Adipose tissue (tissue), 3 donors: Measurements from ENCODE around the gene SLC16A10. TPM values are rescaled to one million over a fixed set of nuclear protein-coding genes. Genes with fewer than 3 reads are reported as not detected.
"Not testable (repeated sequence)": the region's sequence is repeated elsewhere in the genome, so short reads cannot be mapped to it uniquely, and the experiment has no call there.

Experiments used
- H3K27ac ChIP-seq: one replicate; pipeline ENCODE4 v1.5.1; 2013; ENCODE audit warnings: low read depth, low read length
- WGBS, 3 donors: extraction: QIAGEN DNeasy Blood & Tissue Kit; methylation state at CpG; one replicate each; pipeline ENCODE4 v1.1.7; 2013; 5-methylcytosine and 5-hydroxymethylcytosine counted together
- polyA plus RNA-seq, 3 donors: library from polyadenylated mRNA; stranded (reverse); fragments of 200-250 nt; gene quantifications; one replicate each; pipeline ENCODE4 v1.2.3, GENCODE V29; 2013
- donor health status: healthy with polysubstance abuse.
- donor health status: Bipolar disorder and iron deficiency.
- donor health status: healthy.

SLC16A10 gene
- polyA plus RNA-seq, 3 donors: 2.4 to 11.1 (median 3.4) TPM

- WGBS, 3 donors: 77 to 90% (median 86%) methylated on average over 4 of the region's 4 CpGs
- H3K27ac ChIP-seq: no peak overlapping the region
These were observed 34.6 kb downstream of the SLC16A10 start for GRCh38 chr6:111121789-111122350.

GRCh38 chr6:111122458-111123286, 35.4 kb downstream of the SLC16A10 start:
- H3K27ac ChIP-seq: no peak overlapping the region
- WGBS, 3 donors: 33 to 59% (median 53%) methylated on average over 7 of the region's 7 CpGs

GRCh38 chr6:111124406-111124805, 37.1 kb downstream of the SLC16A10 start:
- WGBS, 3 donors: 52 to 90% (median 85%) methylated on average over 4 of the region's 4 CpGs
- H3K27ac ChIP-seq: no peak overlapping the region

- H3K27ac ChIP-seq: no peak overlapping the region
- 29 to 67% (median 63%) methylated on average over 1 of the region's 1 CpG for WGBS, 3 donors
These were observed 41.7 kb downstream of the SLC16A10 start for GRCh38 chr6:111129013-111129412.

GRCh38 chr6:111131018-111131417, 43.7 kb downstream of the SLC16A10 start:
- 94 to 96% (median 94%) methylated on average over 10 to 11 of the region's 11 CpGs for WGBS, 3 donors
- H3K27ac ChIP-seq: not testable (repeated sequence)

- H3K27ac ChIP-seq: not testable (repeated sequence)
- 23 to 48% (median 45%) methylated on average over 2 of the region's 2 CpGs for WGBS, 3 donors
These were observed 45.4 kb downstream of the SLC16A10 start for GRCh38 chr6:111132669-111133068.

GRCh38 chr6:111134236-111134869, 47.0 kb downstream of the SLC16A10 start:
- 39 to 90% (median 84%) methylated on average over 6 of the region's 6 CpGs for WGBS, 3 donors
- H3K27ac ChIP-seq: not testable (repeated sequence)

- 77 to 93% (median 80%) methylated on average over 14 of the region's 14 CpGs for WGBS, 3 donors
These were observed 50.3 kb downstream of the SLC16A10 start for GRCh38 chr6:111137489-111138093.

GRCh38 chr6:111147440-111147839, 60.1 kb downstream of the SLC16A10 start:
- no peak overlapping the region for H3K27ac ChIP-seq
- WGBS, 3 donors: 62 to 72% (median 67%) methylated on average over 3 of the region's 3 CpGs

More at GRCh38 chr6:111137489-111138093, 50.3 kb downstream of the SLC16A10 start:
- H3K27ac ChIP-seq: not testable (repeated sequence)

- no peak overlapping the region for H3K27ac ChIP-seq
- 32 to 77% (median 74%) methylated on average over 1 of the region's 1 CpG for WGBS, 3 donors
These were observed 60.8 kb downstream of the SLC16A10 start for GRCh38 chr6:111148110-111148509.

- H3K27ac ChIP-seq: no peak overlapping the region
- WGBS, 3 donors: 34 to 46% (median 38%) methylated on average over 1 of the region's 1 CpG
These were observed 63.3 kb downstream of the SLC16A10 start for GRCh38 chr6:111150577-111150976.

GRCh38 chr6:111154981-111155380, 67.7 kb downstream of the SLC16A10 start:
- H3K27ac ChIP-seq: no peak overlapping the region
- WGBS, 3 donors: 52 to 87% (median 85%) methylated on average over 4 of the region's 4 CpGs

GRCh38 chr6:111157412-111157811, 70.1 kb downstream of the SLC16A10 start:
- H3K27ac ChIP-seq: no peak overlapping the region
- WGBS, 3 donors: 74 to 90% (median 89%) methylated on average over 5 of the region's 5 CpGs

GRCh38 chr6:111159633-111160032, 72.3 kb downstream of the SLC16A10 start:
- no peak overlapping the region for H3K27ac ChIP-seq

- 59 to 98% (median 97%) methylated on average over 2 of the region's 2 CpGs for WGBS, 3 donors
- H3K27ac ChIP-seq: no peak overlapping the region
These were observed 74.3 kb downstream of the SLC16A10 start for GRCh38 chr6:111161650-111162049.

GRCh38 chr6:111162504-111162903, 75.2 kb downstream of the SLC16A10 start:
- H3K27ac ChIP-seq: no peak overlapping the region

GRCh38 chr6:111171577-111172400, 84.5 kb downstream of the SLC16A10 start:
- WGBS, 3 donors: 76 to 80% (median 80%) methylated on average over 6 of the region's 6 CpGs
- H3K27ac ChIP-seq: no peak overlapping the region

- 49 to 72% (median 70%) methylated on average over 4 of the region's 4 CpGs for WGBS, 3 donors
These were observed 85.3 kb downstream of the SLC16A10 start for GRCh38 chr6:111172563-111172962.

More at GRCh38 chr6:111172563-111172962, 85.3 kb downstream of the SLC16A10 start:
- H3K27ac ChIP-seq: no peak overlapping the region
